GM12878 (cell line): Measurements from ENCODE around the gene SH3D19.

ENCODE experiments used
- BCL11A ChIP-seq: IDR thresholded peaks from 2 replicates; pipeline ENCODE4 v1.6.1; 2011; ENCODE audit warnings: low read depth, low read length
- BRCA1 ChIP-seq: IDR thresholded peaks from 2 replicates; pipeline ENCODE4 v1.6.1; 2011; ENCODE audit warnings: low read depth, low read length, improper control_type of control experiment
- CHD2 ChIP-seq: IDR thresholded peaks from 2 replicates; pipeline ENCODE4 v1.6.1; 2011; ENCODE audit warnings: low read depth, low read length, improper control_type of control experiment, borderline replicate concordance
- CREB1 ChIP-seq: IDR thresholded peaks from 2 replicates; pipeline ENCODE4 v1.6.1; 2012; ENCODE audit warnings: low read depth, mild to moderate bottlenecking, inconsistent platforms
- EZH2 ChIP-seq: IDR thresholded peaks from 2 replicates; pipeline ENCODE4 v1.6.1; 2012; ENCODE audit warnings: low read depth, mild to moderate bottlenecking, control low read depth, inconsistent platforms, low read length, borderline replicate concordance; ENCODE audit not compliant: control insufficient read depth
- JUND ChIP-seq: IDR thresholded peaks from 2 replicates; pipeline ENCODE4 v1.6.1; 2012; ENCODE audit warnings: low read depth, mild to moderate bottlenecking, low read length, improper control_type of control experiment, moderate library complexity
- MEF2A ChIP-seq: IDR thresholded peaks from 2 replicates; pipeline ENCODE4 v1.6.1; 2011; ENCODE audit warnings: low read depth, mild to moderate bottlenecking, low read length, moderate library complexity; ENCODE audit not compliant: insufficient read depth
- POLR2A ChIP-seq: IDR thresholded peaks from 2 replicates; pipeline ENCODE4 v1.6.1; 2011; ENCODE audit warnings: low read depth, mild to moderate bottlenecking, low read length
- RAD21 ChIP-seq: IDR thresholded peaks from 2 replicates; pipeline ENCODE4 v1.6.1; 2011; ENCODE audit warnings: mild to moderate bottlenecking, low read depth, low read length, moderate library complexity; ENCODE audit not compliant: insufficient read depth
- TF ChIP-seq, protein P1 (sequence below), 3 experiments: IDR thresholded peaks in 2 of 3; conservative IDR thresholded peaks in 1 of 3; 2 replicates each; pipeline ENCODE4 v1.5.1; 2011; ENCODE audit warnings: low read depth in 3 of 3, low read length in 3 of 3, mild to moderate bottlenecking in 3 of 3, control low read depth in 2 of 3, moderate library complexity in 2 of 3, inconsistent platforms in 1 of 3, mixed read lengths in 1 of 3; ENCODE audit not compliant: control insufficient read depth in 2 of 3, insufficient read depth in 1 of 3; ENCODE audit errors: extremely low read depth in 1 of 3
- TF ChIP-seq, protein P2 (sequence below): IDR thresholded peaks from 2 replicates; pipeline ENCODE4 v1.6.1; 2012; ENCODE audit warnings: mild to moderate bottlenecking, low read depth, low read length
- TF ChIP-seq, protein P3 (sequence below): fragments of 450-650 bp; formaldehyde crosslinking; IDR thresholded peaks from 2 replicates; pipeline ENCODE4 v1.4.0; 2022; ENCODE audit warnings: mild to moderate bottlenecking, moderate library complexity

DNA sequence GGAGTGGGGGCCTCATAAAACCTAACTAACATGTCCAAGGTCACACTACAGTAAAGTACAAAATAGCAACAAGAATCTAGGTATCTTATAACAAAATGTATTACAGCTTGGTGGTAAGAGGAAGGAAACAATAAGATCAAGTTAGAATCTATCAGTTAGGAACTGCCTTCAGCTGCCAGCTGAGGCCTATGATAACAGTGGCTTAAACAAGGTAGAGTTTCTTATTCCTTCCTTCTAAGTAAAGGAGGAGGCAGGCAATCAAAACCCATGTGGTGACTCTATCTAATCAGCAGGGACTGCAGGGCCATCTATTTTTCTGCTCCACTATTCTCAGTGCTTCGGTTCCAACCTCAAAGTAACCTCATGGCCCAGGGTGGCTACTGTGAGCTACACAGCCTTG is 10.9 kb downstream of the SH3D19 start:
- TF ChIP-seq, protein P1, sequence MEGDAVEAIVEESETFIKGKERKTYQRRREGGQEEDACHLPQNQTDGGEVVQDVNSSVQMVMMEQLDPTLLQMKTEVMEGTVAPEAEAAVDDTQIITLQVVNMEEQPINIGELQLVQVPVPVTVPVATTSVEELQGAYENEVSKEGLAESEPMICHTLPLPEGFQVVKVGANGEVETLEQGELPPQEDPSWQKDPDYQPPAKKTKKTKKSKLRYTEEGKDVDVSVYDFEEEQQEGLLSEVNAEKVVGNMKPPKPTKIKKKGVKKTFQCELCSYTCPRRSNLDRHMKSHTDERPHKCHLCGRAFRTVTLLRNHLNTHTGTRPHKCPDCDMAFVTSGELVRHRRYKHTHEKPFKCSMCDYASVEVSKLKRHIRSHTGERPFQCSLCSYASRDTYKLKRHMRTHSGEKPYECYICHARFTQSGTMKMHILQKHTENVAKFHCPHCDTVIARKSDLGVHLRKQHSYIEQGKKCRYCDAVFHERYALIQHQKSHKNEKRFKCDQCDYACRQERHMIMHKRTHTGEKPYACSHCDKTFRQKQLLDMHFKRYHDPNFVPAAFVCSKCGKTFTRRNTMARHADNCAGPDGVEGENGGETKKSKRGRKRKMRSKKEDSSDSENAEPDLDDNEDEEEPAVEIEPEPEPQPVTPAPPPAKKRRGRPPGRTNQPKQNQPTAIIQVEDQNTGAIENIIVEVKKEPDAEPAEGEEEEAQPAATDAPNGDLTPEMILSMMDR (IDR thresholded peaks at IDR 0.05 in 2 of 3, conservative IDR thresholded peaks at IDR 0.05 in 1 of 3; ENCODE audit: control insufficient read depth in 2 of 3, extremely low read depth in 1 of 3, insufficient read depth in 1 of 3, low read depth in 3 of 3, low read length in 3 of 3) = no peak
- no peak for TF ChIP-seq MEF2A
- no peak for TF ChIP-seq CREB1
- TF ChIP-seq CHD2 = no peak
- TF ChIP-seq, protein P2, sequence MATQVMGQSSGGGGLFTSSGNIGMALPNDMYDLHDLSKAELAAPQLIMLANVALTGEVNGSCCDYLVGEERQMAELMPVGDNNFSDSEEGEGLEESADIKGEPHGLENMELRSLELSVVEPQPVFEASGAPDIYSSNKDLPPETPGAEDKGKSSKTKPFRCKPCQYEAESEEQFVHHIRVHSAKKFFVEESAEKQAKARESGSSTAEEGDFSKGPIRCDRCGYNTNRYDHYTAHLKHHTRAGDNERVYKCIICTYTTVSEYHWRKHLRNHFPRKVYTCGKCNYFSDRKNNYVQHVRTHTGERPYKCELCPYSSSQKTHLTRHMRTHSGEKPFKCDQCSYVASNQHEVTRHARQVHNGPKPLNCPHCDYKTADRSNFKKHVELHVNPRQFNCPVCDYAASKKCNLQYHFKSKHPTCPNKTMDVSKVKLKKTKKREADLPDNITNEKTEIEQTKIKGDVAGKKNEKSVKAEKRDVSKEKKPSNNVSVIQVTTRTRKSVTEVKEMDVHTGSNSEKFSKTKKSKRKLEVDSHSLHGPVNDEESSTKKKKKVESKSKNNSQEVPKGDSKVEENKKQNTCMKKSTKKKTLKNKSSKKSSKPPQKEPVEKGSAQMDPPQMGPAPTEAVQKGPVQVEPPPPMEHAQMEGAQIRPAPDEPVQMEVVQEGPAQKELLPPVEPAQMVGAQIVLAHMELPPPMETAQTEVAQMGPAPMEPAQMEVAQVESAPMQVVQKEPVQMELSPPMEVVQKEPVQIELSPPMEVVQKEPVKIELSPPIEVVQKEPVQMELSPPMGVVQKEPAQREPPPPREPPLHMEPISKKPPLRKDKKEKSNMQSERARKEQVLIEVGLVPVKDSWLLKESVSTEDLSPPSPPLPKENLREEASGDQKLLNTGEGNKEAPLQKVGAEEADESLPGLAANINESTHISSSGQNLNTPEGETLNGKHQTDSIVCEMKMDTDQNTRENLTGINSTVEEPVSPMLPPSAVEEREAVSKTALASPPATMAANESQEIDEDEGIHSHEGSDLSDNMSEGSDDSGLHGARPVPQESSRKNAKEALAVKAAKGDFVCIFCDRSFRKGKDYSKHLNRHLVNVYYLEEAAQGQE = no peak
- no peak for TF ChIP-seq BRCA1
- TF ChIP-seq RAD21 = no peak
- TF ChIP-seq, protein P3, sequence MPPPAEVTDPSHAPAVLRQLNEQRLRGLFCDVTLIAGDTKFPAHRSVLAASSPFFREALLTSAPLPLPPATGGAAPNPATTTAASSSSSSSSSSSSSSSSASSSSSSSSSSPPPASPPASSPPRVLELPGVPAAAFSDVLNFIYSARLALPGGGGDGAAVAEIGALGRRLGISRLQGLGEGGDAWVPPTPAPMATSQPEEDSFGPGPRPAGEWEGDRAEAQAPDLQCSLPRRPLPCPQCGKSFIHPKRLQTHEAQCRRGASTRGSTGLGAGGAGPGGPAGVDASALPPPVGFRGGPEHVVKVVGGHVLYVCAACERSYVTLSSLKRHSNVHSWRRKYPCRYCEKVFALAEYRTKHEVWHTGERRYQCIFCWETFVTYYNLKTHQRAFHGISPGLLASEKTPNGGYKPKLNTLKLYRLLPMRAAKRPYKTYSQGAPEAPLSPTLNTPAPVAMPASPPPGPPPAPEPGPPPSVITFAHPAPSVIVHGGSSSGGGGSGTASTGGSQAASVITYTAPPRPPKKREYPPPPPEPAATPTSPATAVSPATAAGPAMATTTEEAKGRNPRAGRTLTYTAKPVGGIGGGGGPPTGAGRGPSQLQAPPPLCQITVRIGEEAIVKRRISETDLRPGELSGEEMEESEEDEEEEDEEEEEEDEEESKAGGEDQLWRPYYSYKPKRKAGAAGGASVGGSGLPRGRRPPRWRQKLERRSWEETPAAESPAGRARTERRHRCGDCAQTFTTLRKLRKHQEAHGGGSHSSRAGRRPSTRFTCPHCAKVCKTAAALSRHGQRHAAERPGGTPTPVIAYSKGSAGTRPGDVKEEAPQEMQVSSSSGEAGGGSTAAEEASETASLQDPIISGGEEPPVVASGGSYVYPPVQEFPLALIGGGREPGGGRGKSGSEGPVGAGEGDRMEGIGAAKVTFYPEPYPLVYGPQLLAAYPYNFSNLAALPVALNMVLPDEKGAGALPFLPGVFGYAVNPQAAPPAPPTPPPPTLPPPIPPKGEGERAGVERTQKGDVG = no peak
- TF ChIP-seq POLR2A = no peak
- no peak for TF ChIP-seq BCL11A
- no peak for TF ChIP-seq EZH2
- no peak for TF ChIP-seq JUND
